22Rv1 (cell line): ENCODE data around the gene HELZ.

Experiments used
- CTCF ChIP-seq: fragments of 450-650 bp; IDR thresholded peaks from 2 replicates; pipeline ENCODE4 v1.5.1; 2017; ENCODE audit warnings: mild to moderate bottlenecking
- ZFX ChIP-seq: fragments of 450-650 bp; IDR thresholded peaks from 2 replicates; pipeline ENCODE4 v1.6.1; 2017; ENCODE audit warnings: antibody characterized with exemption, borderline replicate concordance

- TF ChIP-seq CTCF (no peak), ZFX (no peak)
These were observed 129.6 kb downstream of the HELZ start for GRCh38 chr17:67115401-67115800.
